HepG2 (cell line): ENCODE results near the gene ARL4C. TPM values are rescaled to one million over a fixed set of nuclear protein-coding genes. Genes with fewer than 3 reads are reported as not detected.

ENCODE experiments used
- ATAC-seq: fragments of 200-7000 bp; cut with Tn5 transposase; 3 replicates; pipeline ENCODE4 v1.9.1; 2020; ENCODE audit warnings: mild to moderate bottlenecking, moderate library complexity
- BruUV-seq: library from RNA; stranded (reverse); fragments of 400-500 nt; replicated peaks from 2 replicates; lab custom pipeline; 2021; lab: Mats Ljungman, UMichigan
- CTCF ChIA-PET: fragments of 300-600 bp; formaldehyde crosslinking; extraction: SDS; loops from one replicate; lab custom pipeline; 2021; ENCODE audit warnings: low total read pairs, inconsistent platforms, low intra/inter-chr PET ratio; lab: Yijun Ruan, JAX
- POLR2A ChIA-PET: fragments of 350-600 bp; sonication (Branson Sonifier 250); formaldehyde crosslinking; loops from one replicate; lab custom pipeline; 2020; ENCODE audit warnings: antibody characterized with exemption, inconsistent platforms; lab: Yijun Ruan, JAX
- DNase-seq: peaks from one replicate; pipeline ENCODE4 v3.0.0-alpha.2; 2015; ENCODE audit warnings: low spot score
- FAIRE-seq: peaks from 3 replicates; lab custom pipeline; 2011; peaks lifted over from hg19 to GRCh38; lab: Jason Lieb, UNC
- H2AFZ ChIP-seq: one replicate; pipeline ENCODE4 v1.6.1; 2011; ENCODE audit warnings: low read length, inconsistent platforms
- H3K27ac ChIP-seq: fragments of 300-600 bp; 3 replicates; pipeline ENCODE4 v1.8.0; 2011; ENCODE audit warnings: mixed run types, mild to moderate bottlenecking, mixed read lengths, low read length, inconsistent platforms; ENCODE audit not compliant: insufficient read depth; ENCODE audit errors: extremely low read length
- H3K27me3 ChIP-seq, 2 experiments: fragments of 200-600 bp in 1 of 2; 2 replicates in 1 of 2; 3 replicates in 1 of 2; pipeline versions ENCODE4 v1.6.0 to v1.8.0; 2011; ENCODE audit warnings: low read length in 2 of 2, mild to moderate bottlenecking in 2 of 2, moderate library complexity in 2 of 2, inconsistent platforms in 1 of 2; ENCODE audit not compliant: insufficient read depth in 2 of 2, control insufficient read depth in 1 of 2
- H3K36me3 ChIP-seq, 2 experiments: fragments of 200-600 bp in 1 of 2; replicated peaks in 1 of 2; 2 replicates in 1 of 2; 3 replicates in 1 of 2; pipeline versions ENCODE4 v1.5.1 to v1.8.0; 2011; ENCODE audit warnings: low read length in 2 of 2, inconsistent platforms in 1 of 2; ENCODE audit not compliant: insufficient read depth in 2 of 2, control insufficient read depth in 1 of 2
- H3K4me1 ChIP-seq: 2 replicates; pipeline ENCODE4 v1.5.1; 2012; ENCODE audit warnings: low read length, inconsistent platforms; ENCODE audit not compliant: insufficient read depth
- H3K4me2 ChIP-seq: 2 replicates; pipeline ENCODE4 v1.6.0; 2011; ENCODE audit warnings: low read depth, low read length, inconsistent platforms
- H3K4me3 ChIP-seq, 3 experiments: fragments of 200-600 bp in 1 of 3; sonication (generic), shearing (Covaris generic) in 1 of 3; replicated peaks in 1 of 3; 2 replicates each; pipeline ENCODE4 v1.5.1; 2011 to 2016; ENCODE audit warnings: low read length in 3 of 3, inconsistent platforms in 2 of 3, low read depth in 2 of 3, mild to moderate bottlenecking in 2 of 3, control low read depth in 1 of 3, mixed read lengths in 1 of 3; ENCODE audit not compliant: insufficient read depth in 1 of 3
- H3K79me2 ChIP-seq: one replicate; pipeline ENCODE4 v1.6.1; 2011; ENCODE audit warnings: low read length, inconsistent platforms; ENCODE audit not compliant: insufficient read depth
- H3K9ac ChIP-seq: 2 replicates; pipeline ENCODE4 v1.6.0; 2011; ENCODE audit warnings: mild to moderate bottlenecking, low read depth, low read length, inconsistent platforms; ENCODE audit not compliant: insufficient read depth
- H3K9me3 ChIP-seq: 2 replicates; pipeline ENCODE4 v1.5.1; 2012; ENCODE audit warnings: mild to moderate bottlenecking, low read length
- H4K20me1 ChIP-seq: 2 replicates; pipeline ENCODE4 v1.6.0; 2011; ENCODE audit warnings: inconsistent platforms, mild to moderate bottlenecking, low read length, moderate library complexity; ENCODE audit not compliant: insufficient read depth
- ARID2 ChIP-seq: sonication (generic); formaldehyde crosslinking; IDR thresholded peaks from 2 replicates; pipeline ENCODE4 v1.8.1; 2022; ENCODE audit warnings: mild to moderate bottlenecking, missing genetic modification reagents, borderline replicate concordance
- BCL6 ChIP-seq: IDR thresholded peaks from 2 replicates; pipeline ENCODE4 v1.6.1; 2016; ENCODE audit warnings: missing genetic modification reagents, missing compliant biosample characterization
- BORCS8-MEF2B ChIP-seq: sonication (generic); formaldehyde crosslinking; IDR thresholded peaks from 2 replicates; pipeline ENCODE4 v1.8.0; 2022; ENCODE audit warnings: mild to moderate bottlenecking, missing genetic modification reagents
- HDAC6 ChIP-seq: fragments of 200-600 bp; sonication (generic); IDR thresholded peaks from 2 replicates; pipeline ENCODE4 v1.7.0; 2017; ENCODE audit warnings: mild to moderate bottlenecking, antibody characterized with exemption, low read length, low read depth
- KLF16 ChIP-seq, 2 experiments: sonication (generic) in 1 of 2; formaldehyde crosslinking in 1 of 2; IDR thresholded peaks; 2 replicates each; pipeline versions ENCODE4 v1.6.1 to v1.8.0; 2016 to 2023; ENCODE audit warnings: missing genetic modification reagents in 2 of 2, missing compliant biosample characterization in 1 of 2
- MTF2 ChIP-seq: sonication (generic); formaldehyde crosslinking; IDR thresholded peaks from 2 replicates; pipeline ENCODE4 v1.5.0; 2020; ENCODE audit warnings: missing genetic modification reagents, borderline replicate concordance
- SOX13 ChIP-seq, 3 experiments: fragments of 450-650 bp in 1 of 3; sonication (generic) in 1 of 3; formaldehyde crosslinking in 1 of 3; IDR thresholded peaks in 2 of 3; conservative IDR thresholded peaks in 1 of 3; 2 replicates each; pipeline versions ENCODE4 v1.5.0 to v1.6.1; 2016 to 2020; ENCODE audit warnings: antibody characterized with exemption in 1 of 3, mild to moderate bottlenecking in 1 of 3, missing compliant biosample characterization in 1 of 3, missing genetic modification reagents in 1 of 3, moderate library complexity in 1 of 3
- TBX3 ChIP-seq: fragments of 450-650 bp; IDR thresholded peaks from 2 replicates; pipeline ENCODE4 v1.6.1; 2017; ENCODE audit warnings: antibody characterized with exemption, mild to moderate bottlenecking, inconsistent platforms, borderline replicate concordance
- ZNF552 ChIP-seq: sonication (generic); formaldehyde crosslinking; IDR thresholded peaks from 2 replicates; pipeline ENCODE4 v1.9.0; 2022; ENCODE audit warnings: missing genetic modification reagents, mild to moderate bottlenecking, borderline replicate concordance
- WGBS: methylation state at CpG from one replicate; pipeline ENCODE4 v1.1.6; 2017; ENCODE audit warnings: low lambda C conversion rate; 5-methylcytosine and 5-hydroxymethylcytosine counted together
- in situ Hi-C: cut with HindIII; loops from 2 replicates; pipeline ENCODE4 v1.10.0; 2017; ENCODE audit warnings: low pct_unique_long_range_greater_than_20kb; ENCODE audit not compliant: extremely low pct_ligation_motif_present
- intact Hi-C: fragments of 100-400 bp; cut with micrococcal nuclease; formaldehyde crosslinking; loops from one replicate; pipeline ENCODE4 v1.10.0; 2022; ENCODE audit not compliant: unreplicated experiment
- polyA plus RNA-seq, 8 experiments: library from polyadenylated mRNA; depleted of rRNA in 3 of 8; stranded (reverse) in 7 of 8; unstranded in 1 of 8; fragments of >200 nt; fragmentation: Illumina TruSeq in 4 of 8; extraction: Trizol in 4 of 8; gene quantifications; 2 replicates each; pipeline versions ENCODE4 v1.2.1 to v1.2.3, GENCODE V29; 2011 to 2016; ENCODE audit warnings: low read depth in 4 of 8, missing spikeins in 1 of 8, mixed read lengths in 1 of 8; ENCODE audit not compliant: insufficient read depth in 1 of 8
- total RNA-seq, 5 experiments: library from RNA; depleted of rRNA; stranded (reverse); fragments of >200 nt; fragmentation: Illumina TruSeq; extraction: Trizol; gene quantifications; 2 replicates each; pipeline ENCODE4 v1.2.3, GENCODE V29; 2016; ENCODE audit warnings: low read depth in 1 of 5
- TF ChIP-seq, protein P1 (sequence below): sonication (generic); formaldehyde crosslinking; IDR thresholded peaks from 2 replicates; pipeline ENCODE4 v1.5.1; 2020; ENCODE audit warnings: mild to moderate bottlenecking, missing genetic modification reagents, moderate library complexity
- TF ChIP-seq, protein P2 (sequence below): sonication (generic); formaldehyde crosslinking; IDR thresholded peaks from 2 replicates; pipeline ENCODE4 v1.9.0; 2021; ENCODE audit warnings: missing genetic modification reagents, borderline replicate concordance

The ARL4C gene
- total and polyA plus RNA-seq, 2 of the 13 experiments (the other 11 are each of a cell fraction or from before 2014, with no cell fraction given): 0.07 to 0.15 TPM

DNA sequence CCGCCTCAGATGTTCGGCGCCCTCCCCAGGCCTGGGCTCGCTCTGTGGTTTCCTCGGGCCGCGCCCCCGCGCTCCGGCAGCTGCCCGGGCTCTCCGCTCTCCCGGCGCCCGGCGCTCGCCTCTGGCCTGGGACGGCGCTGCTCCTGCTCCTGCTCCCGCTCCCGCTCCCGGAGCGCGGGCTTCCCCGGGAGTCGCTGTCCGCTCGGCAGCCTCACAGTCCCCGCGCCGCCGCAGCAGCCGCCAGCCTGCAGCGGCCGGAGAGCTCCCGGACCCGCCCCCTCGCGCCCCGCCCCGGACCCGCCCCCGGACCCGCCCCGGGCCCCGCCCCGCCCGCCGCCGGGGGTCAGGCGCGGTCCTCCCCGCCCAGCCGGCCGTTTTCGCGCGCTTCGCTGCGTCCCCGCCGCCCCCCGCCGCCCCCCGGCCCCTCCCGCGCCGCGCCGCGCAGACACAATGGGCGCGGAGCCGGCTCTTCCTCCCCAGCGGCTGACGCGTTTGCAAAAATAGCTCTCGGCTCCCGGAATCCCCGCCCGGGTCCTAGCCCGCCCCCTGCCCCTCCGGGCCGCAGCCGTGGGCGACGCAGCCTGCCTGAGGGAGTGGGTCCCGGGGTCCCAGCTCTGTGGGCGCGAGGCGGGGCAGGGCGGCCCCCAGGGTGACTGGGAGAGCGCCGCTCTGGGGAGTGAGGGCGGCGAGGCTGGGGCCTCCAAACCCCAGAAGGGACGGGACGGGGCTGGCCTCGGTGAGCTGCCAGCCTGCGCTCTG is at the start of gene ARL4C (continued):
- TF ChIP-seq TBX3: no peak
- TF ChIP-seq ZNF552 (CRISPR knock-in tag): no peak
- TF ChIP-seq KLF16 (CRISPR knock-in tag; IDR thresholded peaks at IDR 0.05): no peak
- TF ChIP-seq SOX13 (IDR thresholded peaks at IDR 0.05): no peak
- TF ChIP-seq SOX13 (CRISPR knock-in tag; conservative IDR thresholded peaks at IDR 0.05 in 1 of 2, IDR thresholded peaks at IDR 0.05 in 1 of 2): no peak

DNA sequence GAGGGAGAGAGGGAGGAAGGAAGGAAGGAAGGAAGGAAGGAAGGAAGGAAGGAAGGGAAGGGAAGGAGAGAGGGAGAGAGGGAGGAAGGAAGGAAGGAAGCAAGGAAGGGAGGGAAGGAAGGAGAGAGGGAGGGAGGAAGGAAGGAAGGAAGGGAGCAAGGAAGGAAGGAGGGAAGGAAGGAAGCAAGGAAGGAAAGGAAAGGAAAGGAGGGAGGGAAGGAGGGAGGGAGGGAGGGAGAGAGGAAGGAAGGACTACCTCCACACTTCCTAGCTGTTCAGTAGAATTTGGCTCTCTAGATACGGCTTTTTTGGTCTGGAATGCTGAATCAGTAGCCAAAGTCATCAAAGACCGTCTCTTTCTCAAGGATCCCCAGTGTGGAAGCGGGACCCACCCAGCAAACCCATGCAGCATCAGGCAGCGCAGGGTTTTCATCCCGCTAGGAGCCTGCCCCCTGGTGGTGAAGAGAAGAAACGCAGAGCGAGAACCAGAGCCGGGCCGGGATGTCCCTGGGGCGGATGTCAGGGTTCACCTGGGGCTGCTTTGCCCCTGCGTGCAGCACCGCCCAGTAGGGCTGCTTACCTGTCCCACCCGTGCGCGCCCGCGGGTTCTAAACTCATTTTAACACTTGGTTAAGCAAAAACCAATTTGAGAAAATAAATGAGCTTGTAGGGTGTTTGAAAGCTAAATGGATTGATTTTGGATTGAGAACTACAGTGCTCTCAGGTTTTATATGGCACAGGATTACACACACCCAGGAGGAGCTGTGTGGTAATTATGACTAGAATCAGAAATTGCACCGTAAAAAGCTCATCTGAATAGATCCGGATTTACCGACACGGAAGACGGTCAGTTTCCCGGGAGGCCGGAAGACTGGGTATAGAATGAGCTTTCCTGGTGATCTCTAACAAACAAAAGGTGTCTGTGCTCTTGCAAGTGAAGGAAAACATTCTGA is 48.1 kb upstream of the ARL4C start:
- no peak overlapping the region for H2AFZ ChIP-seq
- H4K20me1 ChIP-seq: no peaks in the 10 kb centered on the region
- no peaks in the 10 kb centered on the region for H3K36me3 ChIP-seq
- ChIA-PET POLR2A (no interaction called here), CTCF (interaction anchor here (0.6 to 2.2 kb wide), 4 partner anchors 256 to 571 kb away, joined by 3 to 16 read pairs (median 8); no protein-coding TSS in a partner anchor)
- peaks cover 4 to 54% of the 10 kb centered on the region in 2 experiments; a peak in 4 of 5 replicates for H3K27me3 ChIP-seq
- no peak overlapping the region for H3K27ac ChIP-seq
- no peaks in the 10 kb centered on the region for H3K9me3 ChIP-seq
- peak; percentile 44 for DNase-seq
- intact Hi-C loops (loop anchor here (1.0 to 5.0 kb wide), 4 partner anchors 258 to 569 kb away; no protein-coding TSS in a partner anchor), in situ Hi-C loops (loop anchor here (5.0 to 10.0 kb wide), 2 partner anchors 562 to 570 kb away; no protein-coding TSS in a partner anchor)
- H3K9ac ChIP-seq: no peak overlapping the region
- peak; percentile 42 for FAIRE-seq
- no TSS peak for BruUV-seq
- WGBS: 12% methylated on average over 24 of the region's 24 CpGs
- ATAC-seq: peak; percentile 91
- H3K79me2 ChIP-seq: no peaks in the 10 kb centered on the region
- H3K4me2 ChIP-seq: peak overlapping the region; percentile 48
- H3K4me1 ChIP-seq: peaks cover 19% of the 10 kb centered on the region
- no peak overlapping the region; a peak in 1 of 6 replicates for H3K4me3 ChIP-seq
- no peak for TF ChIP-seq HDAC6
- TF ChIP-seq MTF2: peak; percentile 80; the same call in 1 of the 2 replicates
- TF ChIP-seq BCL6: 0 out of 2 replicates have a peak, but pooled peaks have one; percentile 10
- no peak for TF ChIP-seq ARID2
- TF ChIP-seq, protein P1, sequence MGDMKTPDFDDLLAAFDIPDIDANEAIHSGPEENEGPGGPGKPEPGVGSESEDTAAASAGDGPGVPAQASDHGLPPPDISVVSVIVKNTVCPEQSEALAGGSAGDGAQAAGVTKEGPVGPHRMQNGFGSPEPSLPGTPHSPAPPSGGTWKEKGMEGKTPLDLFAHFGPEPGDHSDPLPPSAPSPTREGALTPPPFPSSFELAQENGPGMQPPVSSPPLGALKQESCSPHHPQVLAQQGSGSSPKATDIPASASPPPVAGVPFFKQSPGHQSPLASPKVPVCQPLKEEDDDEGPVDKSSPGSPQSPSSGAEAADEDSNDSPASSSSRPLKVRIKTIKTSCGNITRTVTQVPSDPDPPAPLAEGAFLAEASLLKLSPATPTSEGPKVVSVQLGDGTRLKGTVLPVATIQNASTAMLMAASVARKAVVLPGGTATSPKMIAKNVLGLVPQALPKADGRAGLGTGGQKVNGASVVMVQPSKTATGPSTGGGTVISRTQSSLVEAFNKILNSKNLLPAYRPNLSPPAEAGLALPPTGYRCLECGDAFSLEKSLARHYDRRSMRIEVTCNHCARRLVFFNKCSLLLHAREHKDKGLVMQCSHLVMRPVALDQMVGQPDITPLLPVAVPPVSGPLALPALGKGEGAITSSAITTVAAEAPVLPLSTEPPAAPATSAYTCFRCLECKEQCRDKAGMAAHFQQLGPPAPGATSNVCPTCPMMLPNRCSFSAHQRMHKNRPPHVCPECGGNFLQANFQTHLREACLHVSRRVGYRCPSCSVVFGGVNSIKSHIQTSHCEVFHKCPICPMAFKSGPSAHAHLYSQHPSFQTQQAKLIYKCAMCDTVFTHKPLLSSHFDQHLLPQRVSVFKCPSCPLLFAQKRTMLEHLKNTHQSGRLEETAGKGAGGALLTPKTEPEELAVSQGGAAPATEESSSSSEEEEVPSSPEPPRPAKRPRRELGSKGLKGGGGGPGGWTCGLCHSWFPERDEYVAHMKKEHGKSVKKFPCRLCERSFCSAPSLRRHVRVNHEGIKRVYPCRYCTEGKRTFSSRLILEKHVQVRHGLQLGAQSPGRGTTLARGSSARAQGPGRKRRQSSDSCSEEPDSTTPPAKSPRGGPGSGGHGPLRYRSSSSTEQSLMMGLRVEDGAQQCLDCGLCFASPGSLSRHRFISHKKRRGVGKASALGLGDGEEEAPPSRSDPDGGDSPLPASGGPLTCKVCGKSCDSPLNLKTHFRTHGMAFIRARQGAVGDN (CRISPR knock-in tag): peak; percentile 60
- TF ChIP-seq, protein P2, sequence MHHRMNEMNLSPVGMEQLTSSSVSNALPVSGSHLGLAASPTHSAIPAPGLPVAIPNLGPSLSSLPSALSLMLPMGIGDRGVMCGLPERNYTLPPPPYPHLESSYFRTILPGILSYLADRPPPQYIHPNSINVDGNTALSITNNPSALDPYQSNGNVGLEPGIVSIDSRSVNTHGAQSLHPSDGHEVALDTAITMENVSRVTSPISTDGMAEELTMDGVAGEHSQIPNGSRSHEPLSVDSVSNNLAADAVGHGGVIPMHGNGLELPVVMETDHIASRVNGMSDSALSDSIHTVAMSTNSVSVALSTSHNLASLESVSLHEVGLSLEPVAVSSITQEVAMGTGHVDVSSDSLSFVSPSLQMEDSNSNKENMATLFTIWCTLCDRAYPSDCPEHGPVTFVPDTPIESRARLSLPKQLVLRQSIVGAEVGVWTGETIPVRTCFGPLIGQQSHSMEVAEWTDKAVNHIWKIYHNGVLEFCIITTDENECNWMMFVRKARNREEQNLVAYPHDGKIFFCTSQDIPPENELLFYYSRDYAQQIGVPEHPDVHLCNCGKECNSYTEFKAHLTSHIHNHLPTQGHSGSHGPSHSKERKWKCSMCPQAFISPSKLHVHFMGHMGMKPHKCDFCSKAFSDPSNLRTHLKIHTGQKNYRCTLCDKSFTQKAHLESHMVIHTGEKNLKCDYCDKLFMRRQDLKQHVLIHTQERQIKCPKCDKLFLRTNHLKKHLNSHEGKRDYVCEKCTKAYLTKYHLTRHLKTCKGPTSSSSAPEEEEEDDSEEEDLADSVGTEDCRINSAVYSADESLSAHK (CRISPR knock-in tag): no peak
- TF ChIP-seq BORCS8-MEF2B (CRISPR knock-in tag): peak; percentile 68; the same call in 1 of the 2 replicates
